Activated T-cell treated with anti-CD3 and anti-CD28 coated beads, Interleukin-2, amount 50 U/mL, for 72 hours (primary cell): Measurements from ENCODE around the gene GCK. TPM values are rescaled to one million over a fixed set of nuclear protein-coding genes. Genes with fewer than 3 reads are reported as not detected.
"Not testable (repeated sequence)": the region's sequence is repeated elsewhere in the genome, so short reads cannot be mapped to it uniquely, and the experiment has no call there.

Experiments used
- ATAC-seq, 2 donors: fragments of 150-1000 bp; cut with Tn5 transposase; replicated peaks in 1 of 2; 2 replicates each; pipeline ENCODE4 v1.10.0; 2021; ENCODE audit warnings: moderate library complexity in 2 of 2, mild to moderate bottlenecking in 1 of 2
- DNase-seq, 2 donors: peaks; one replicate each; pipeline ENCODE4 v3.0.0; 2021 to 2022; ENCODE audit warnings: mixed read lengths in 1 of 2
- H3K27ac Mint-ChIP-seq: one replicate; pipeline ENCODE4 v1.8.0; 2022; ENCODE audit warnings: mild to moderate bottlenecking, moderate library complexity, mixed read lengths
- H3K27me3 Mint-ChIP-seq: one replicate; pipeline ENCODE4 v1.8.0; 2022; ENCODE audit warnings: low read depth, mixed read lengths
- H3K36me3 Mint-ChIP-seq, 2 donors: one replicate each; pipeline ENCODE4 v1.8.0; 2022; ENCODE audit warnings: mixed read lengths in 2 of 2, mild to moderate bottlenecking in 1 of 2; ENCODE audit not compliant: insufficient read depth in 2 of 2
- H3K4me1 Mint-ChIP-seq: one replicate; pipeline ENCODE4 v1.8.0; 2022; ENCODE audit warnings: low read depth, mixed read lengths
- H3K4me3 Mint-ChIP-seq, 2 donors: one replicate each; pipeline ENCODE4 v1.8.0; 2022; ENCODE audit warnings: mild to moderate bottlenecking in 2 of 2, mixed read lengths in 2 of 2, moderate library complexity in 2 of 2
- H3K9me3 Mint-ChIP-seq, 2 donors: one replicate each; pipeline ENCODE4 v1.8.0; 2022; ENCODE audit warnings: mixed read lengths in 2 of 2
- total RNA-seq, 2 donors: library from RNA; stranded (reverse); gene quantifications; one replicate each; pipeline ENCODE4 v1.2.3, GENCODE V29; 2022

GCK gene
- total RNA-seq, 2 donors from 2014 or later, result 0.67 to 1.3 TPM

DNA sequence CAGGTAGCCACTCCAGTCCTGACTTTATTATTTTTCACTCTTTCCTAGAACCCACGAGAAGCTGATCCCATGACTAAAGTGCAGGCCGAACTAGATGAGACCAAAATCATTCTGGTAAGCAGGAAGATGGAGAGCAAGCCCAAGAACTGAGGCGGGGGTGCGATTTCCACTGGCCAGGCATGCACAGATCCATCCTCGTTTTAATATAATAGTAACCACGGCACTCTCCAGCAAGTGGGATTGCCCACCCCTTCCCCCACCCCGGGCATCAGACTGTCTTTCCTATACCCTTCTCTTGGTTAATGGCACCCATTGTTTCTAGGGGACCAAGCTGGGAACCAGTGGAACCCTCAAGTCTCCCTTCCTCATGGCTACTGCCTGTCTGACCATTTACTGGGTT is 18.8 kb upstream of the GCK start:
- Mint-ChIP-seq H3K36me3 (peaks cover 7 to 9% of the 10 kb centered on the region in 2 donors), H3K9me3 (no peaks in the 10 kb centered on the region), H3K27ac (no peak overlapping the region), H3K27me3 (no peaks in the 10 kb centered on the region), H3K4me3 (no peak overlapping the region), H3K4me1 (peaks cover 13% of the 10 kb centered on the region)
- no peak for DNase-seq
- ATAC-seq, result no peak

DNA sequence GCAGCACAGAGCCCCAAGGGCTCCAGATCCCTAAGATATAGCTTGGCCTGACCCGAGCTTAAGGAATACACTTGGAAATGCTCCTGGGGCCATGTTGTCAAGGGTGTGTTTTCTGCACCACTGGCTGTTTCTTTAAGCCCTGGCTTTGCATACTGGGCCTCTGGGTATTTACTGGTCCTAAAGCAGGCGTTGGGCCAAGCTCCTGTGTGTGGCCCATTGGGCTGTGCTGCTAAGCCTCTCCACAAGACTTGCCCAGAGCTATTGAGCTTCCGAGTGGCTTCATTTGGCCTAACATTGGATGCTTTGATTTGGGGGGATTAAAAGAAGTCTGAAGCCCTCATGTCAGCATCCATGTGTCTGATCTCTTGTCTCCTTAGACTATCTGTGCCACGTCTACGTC is 16.8 kb upstream of the GCK start:
- Mint-ChIP-seq H3K4me3 (no peak overlapping the region), H3K27ac (no peak overlapping the region), H3K9me3 (no peaks in the 10 kb centered on the region), H3K4me1 (peaks cover 29% of the 10 kb centered on the region), H3K36me3 (peaks cover 5 to 9% of the 10 kb centered on the region in 2 donors), H3K27me3 (no peaks in the 10 kb centered on the region)
- DNase-seq (no peak), ATAC-seq (no peak)

DNA sequence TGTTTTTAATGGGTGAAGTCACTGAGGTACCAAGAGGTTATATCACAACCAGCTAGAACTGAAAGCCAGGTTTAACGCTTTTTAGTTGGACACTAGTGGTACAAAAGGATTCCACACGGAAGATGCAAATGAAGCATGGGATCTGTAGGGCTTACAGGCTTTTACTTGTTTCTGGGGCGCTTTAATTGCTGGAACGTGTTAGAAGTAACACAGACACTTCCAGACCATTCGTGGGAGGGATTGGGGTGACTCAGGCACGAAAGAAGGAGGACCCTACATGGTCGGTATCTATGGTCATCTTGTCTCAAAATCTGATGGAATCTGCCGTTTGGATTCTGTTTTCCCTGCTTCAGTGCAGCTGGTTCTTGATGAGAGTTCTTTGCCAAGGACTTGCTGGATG is 12.6 kb upstream of the GCK start:
- Mint-ChIP-seq H3K4me3 (peak overlapping the region; percentile 90 to 93), H3K36me3 (peaks cover 4 to 8% of the 10 kb centered on the region in 2 donors), H3K4me1 (peaks cover 30% of the 10 kb centered on the region), H3K27ac (peak overlapping the region; percentile 39), H3K9me3 (no peaks in the 10 kb centered on the region), H3K27me3 (no peaks in the 10 kb centered on the region)
- ATAC-seq (no peak), DNase-seq (no peak)

DNA sequence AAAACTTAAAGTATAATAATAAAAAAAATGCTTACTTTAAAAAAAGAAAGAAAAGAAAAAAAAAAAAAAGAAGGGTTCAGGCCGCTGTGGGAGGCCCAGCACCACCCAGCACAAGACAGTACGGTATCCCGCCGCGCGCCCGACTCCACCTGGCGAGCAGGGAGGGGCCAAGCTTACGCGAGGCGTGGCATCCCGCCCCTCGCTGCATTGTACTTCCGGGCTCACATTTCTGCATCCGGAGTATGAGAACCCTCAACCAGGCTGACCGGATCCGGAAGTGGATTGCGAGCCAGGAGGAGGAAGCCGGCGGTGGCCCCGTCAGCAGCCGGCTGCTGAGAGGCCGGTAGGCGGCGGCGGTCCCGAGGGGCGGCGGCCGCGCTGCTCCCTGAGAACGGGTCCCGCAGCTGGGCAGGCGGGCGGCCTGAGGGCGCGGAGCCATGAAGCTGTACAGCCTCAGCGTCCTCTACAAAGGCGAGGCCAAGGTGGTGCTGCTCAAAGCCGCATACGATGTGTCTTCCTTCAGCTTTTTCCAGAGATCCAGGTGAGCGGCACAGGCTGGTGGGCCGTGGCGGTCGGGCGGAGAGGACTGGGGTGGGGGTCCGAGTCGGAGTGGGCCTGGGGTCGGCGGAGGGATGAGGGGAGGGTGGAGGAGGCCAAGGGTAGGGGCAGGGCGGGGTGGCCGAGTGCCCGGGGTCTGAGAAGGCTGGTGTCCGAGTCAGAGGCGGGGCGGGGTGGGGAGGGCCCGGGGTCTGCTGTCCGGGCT is 11.6 kb upstream of the GCK start, which contains the start of gene YKT6:
YKT6 (plus strand) TSS at position 280 of the 763 bp plus-strand sequence; CDS start at position 438, 158 bp downstream.
- Mint-ChIP-seq H3K27me3 (no peaks in the 10 kb centered on the region), H3K4me1 (peaks cover 39% of the 10 kb centered on the region), H3K9me3 (no peaks in the 10 kb centered on the region), H3K27ac (peak within 1 kb of the TSS; percentile 81), H3K36me3 (peaks cover 4 to 6% of the 10 kb centered on the region in 2 donors), H3K4me3 (peak within 1 kb of the TSS; percentile 90 to 93)
- ATAC-seq, result peak; percentile 100
- peak; percentile 96 for DNase-seq

DNA sequence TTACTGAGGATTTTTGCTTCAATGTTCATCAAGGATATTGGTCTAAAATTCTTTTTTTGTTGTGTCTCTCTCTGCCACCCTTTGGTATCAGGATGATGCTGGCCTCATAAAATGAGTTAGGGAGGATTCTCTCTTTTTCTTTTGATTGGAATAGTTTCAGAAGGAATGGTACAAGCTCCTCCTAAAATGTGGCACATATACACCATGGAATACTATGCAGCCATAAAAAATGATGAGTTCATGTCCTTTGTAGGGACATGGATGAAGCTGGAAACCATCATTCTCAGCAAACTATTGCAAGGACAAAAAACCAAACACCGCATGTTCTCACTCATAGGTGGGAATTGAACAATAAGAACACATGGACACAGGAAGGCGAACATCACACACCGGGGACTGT is 10.9 kb upstream of the GCK start:
- not testable (repeated sequence) for H3K9me3 Mint-ChIP-seq, H3K27me3 Mint-ChIP-seq, ATAC-seq, DNase-seq, H3K27ac Mint-ChIP-seq, H3K36me3 Mint-ChIP-seq
- peak overlapping the region; percentile 83 to 90 for H3K4me3 Mint-ChIP-seq
- peaks cover 37% of the 10 kb centered on the region for H3K4me1 Mint-ChIP-seq

DNA sequence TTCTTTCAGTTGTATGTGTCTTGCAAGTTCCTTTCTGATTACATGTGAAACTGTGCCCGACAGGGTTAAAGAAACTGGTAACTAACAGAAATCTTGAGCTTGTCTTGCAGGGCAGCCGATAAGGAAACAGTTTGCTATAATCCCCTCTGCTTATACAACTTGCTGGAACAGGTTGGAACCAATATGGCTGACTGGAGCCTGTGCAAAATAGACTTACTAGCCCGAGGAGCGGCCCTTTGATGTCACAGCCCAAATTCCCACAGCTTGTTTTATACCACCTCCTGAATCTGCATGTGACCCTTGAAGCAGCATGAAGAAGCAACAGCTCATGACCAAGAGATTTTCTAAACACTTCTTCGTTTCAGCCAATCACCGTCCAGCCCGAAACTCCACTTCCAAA is 8.2 kb upstream of the GCK start:
- Mint-ChIP-seq H3K36me3 (peaks cover 2 to 4% of the 10 kb centered on the region in 2 donors), H3K9me3 (no peaks in the 10 kb centered on the region), H3K27ac (no peak overlapping the region), H3K27me3 (no peaks in the 10 kb centered on the region), H3K4me1 (peaks cover 34% of the 10 kb centered on the region), H3K4me3 (no peak overlapping the region)
- ATAC-seq (no peak), DNase-seq (no peak)

DNA sequence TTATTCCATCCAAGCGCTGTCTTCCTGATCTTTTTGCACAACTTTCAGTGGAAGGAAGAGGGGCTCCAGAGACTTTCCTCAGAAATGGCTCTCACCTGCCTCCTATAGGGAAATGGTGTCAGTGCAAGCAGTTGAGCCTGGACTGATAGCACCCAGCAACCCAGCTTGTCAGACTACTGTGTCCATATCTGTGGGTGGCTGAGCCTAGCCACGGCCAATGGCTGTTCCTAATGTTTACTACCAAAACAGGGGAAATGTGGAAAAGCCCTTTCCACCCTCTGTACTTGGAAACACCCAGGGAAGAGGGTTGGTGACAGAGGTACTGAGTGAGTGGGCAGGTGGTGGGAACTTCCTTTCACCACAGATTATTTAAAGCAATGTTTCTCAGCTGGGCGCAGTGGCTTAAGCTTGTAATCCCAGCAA is 7.2 kb upstream of the GCK start:
- ATAC-seq, result no peak
- no peak overlapping the region for H3K27ac Mint-ChIP-seq

DNA sequence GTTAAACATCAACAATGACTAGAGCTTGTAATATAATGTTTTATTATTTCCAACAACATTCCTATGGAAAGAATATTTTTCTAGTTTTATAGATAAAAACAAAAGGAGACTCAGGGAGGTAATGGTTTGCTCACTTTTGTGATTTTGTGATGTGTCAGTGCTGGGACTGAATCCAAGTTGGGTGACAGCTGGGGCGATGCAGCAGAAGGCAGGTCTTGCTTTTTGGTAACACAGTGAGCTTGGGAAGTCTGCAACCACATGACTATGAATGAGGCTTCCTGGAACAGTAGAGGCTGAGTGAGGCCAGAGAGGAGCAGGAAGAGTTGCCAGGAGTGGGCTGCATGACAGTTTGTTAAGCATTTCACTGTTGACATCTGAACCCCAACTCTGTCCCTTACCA is 6.7 kb upstream of the GCK start:
- Mint-ChIP-seq H3K9me3 (no peaks in the 10 kb centered on the region), H3K4me3 (no peak overlapping the region), H3K4me1 (peaks cover 23% of the 10 kb centered on the region), H3K36me3 (peaks cover under 1 to 2% of the 10 kb centered on the region in 2 donors), H3K27ac (no peak overlapping the region), H3K27me3 (peaks cover 5% of the 10 kb centered on the region)
- DNase-seq (no peak), ATAC-seq (no peak)

More for the DNA sequence above, 7.2 kb upstream of the GCK start:
- Mint-ChIP-seq H3K36me3 (peaks cover 2 to 4% of the 10 kb centered on the region in 2 donors), H3K27me3 (no peaks in the 10 kb centered on the region), H3K4me3 (no peak overlapping the region), H3K4me1 (peaks cover 24% of the 10 kb centered on the region), H3K9me3 (no peaks in the 10 kb centered on the region)
- DNase-seq, result peak; percentile 35 to 45

DNA sequence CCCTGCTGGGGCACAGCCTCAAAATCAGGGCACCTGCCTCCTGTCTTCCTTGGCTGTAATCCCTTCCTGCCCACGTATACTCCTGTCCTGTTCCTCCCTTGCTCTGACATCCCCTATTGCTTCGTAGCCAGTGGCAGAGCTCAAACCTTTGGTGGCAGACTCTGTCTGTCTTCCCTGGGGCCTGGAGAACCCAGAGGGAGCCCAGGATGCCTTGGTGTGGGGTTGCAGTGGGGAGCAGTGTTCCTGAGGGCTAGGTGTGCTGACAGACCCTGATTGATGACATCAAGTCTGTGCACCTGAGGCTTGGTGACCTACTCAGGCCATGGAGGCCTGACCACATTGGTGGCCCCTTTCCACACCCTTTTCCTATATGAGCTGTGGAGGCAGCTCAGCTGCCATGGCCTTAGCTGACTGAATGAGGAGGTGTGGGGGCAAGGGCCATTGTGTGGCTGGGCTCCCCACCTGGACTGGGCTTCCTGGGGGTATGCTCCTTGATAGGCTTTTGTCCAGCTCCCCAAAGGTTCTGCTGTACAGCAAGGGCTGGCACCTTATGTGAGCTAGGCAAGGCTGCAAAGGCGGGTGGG is 5.4 kb upstream of the GCK start:
- H3K27me3 Mint-ChIP-seq, result peaks cover 8% of the 10 kb centered on the region
- ATAC-seq (no peak), DNase-seq (no peak)
- no peak overlapping the region for H3K4me3 Mint-ChIP-seq
- no peaks in the 10 kb centered on the region for H3K9me3 Mint-ChIP-seq
- H3K4me1 Mint-ChIP-seq, result peaks cover 23% of the 10 kb centered on the region
- no peaks in the 10 kb centered on the region for H3K36me3 Mint-ChIP-seq
- no peak overlapping the region for H3K27ac Mint-ChIP-seq

DNA sequence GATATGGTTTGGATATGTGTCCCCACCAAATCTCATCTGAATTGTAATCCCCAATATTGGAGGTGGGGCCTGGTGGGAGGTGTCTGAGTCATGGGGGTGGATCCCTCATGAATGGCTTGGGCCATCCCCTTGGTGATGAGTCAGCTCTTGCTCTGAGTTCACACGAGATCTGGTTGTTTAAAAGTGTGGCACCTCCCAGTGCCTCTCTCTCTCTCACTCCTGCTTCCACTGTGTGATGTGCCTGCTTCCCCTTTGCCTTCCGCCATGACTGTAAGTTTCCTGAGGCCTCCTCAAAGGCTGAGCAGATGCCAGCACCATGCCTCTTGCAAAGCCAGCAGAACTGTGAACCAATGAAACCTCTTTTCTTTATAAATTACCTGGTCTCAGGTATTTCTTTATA is 4.8 kb upstream of the GCK start:
- no peak overlapping the region for H3K4me3 Mint-ChIP-seq
- DNase-seq (peak; percentile 55 to 68), ATAC-seq (peak; percentile 82 to 83)
- H3K27ac Mint-ChIP-seq, result no peak overlapping the region
- no peaks in the 10 kb centered on the region for H3K36me3 Mint-ChIP-seq
- H3K9me3 Mint-ChIP-seq, result no peaks in the 10 kb centered on the region
- peaks cover 23% of the 10 kb centered on the region for H3K4me1 Mint-ChIP-seq
- H3K27me3 Mint-ChIP-seq, result peaks cover 8% of the 10 kb centered on the region

DNA sequence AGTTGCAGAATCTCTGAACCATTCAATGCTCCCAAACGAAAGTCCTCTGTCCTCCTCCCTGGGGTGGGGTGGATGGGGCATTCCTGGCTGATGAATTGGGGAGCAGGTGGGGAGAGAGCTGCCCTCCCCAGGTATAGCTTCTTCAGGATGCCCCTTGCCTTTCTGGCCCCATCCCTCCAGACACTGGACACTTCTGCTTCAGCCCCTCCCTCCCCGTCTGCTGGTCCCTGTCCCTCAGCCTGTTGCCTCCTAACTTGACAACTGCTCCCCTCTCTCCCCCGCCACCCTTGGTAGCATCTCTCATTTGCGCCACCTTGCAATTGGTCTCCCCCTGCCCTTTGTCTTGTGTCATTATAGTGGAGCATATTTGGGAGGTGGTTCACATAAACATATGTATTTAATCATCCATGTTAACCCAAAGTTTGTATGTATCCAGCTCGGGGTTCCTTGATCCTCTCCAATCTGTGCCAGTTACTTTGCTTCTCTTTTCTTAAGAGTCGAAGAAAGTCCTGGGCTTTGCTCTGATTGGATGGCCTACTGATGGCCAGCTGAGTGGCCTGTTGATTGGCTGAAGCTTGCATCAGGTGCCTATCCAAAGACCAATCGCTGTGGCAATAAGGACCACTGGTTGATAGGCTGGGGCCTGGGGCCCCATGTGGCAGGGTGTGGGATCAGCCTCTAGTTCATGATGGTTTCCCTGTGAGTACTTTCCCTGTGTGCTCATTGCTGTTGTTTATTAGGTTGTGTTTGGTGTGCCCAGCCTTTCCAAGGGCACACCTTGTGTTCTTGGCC is 4.0 kb upstream of the GCK start:
- DNase-seq (no peak), ATAC-seq (peak; percentile 20 to 21)
- Mint-ChIP-seq H3K27ac (no peak overlapping the region), H3K9me3 (no peaks in the 10 kb centered on the region), H3K36me3 (no peaks in the 10 kb centered on the region), H3K27me3 (peaks cover 8% of the 10 kb centered on the region), H3K4me1 (peaks cover 23% of the 10 kb centered on the region), H3K4me3 (no peak overlapping the region)

DNA sequence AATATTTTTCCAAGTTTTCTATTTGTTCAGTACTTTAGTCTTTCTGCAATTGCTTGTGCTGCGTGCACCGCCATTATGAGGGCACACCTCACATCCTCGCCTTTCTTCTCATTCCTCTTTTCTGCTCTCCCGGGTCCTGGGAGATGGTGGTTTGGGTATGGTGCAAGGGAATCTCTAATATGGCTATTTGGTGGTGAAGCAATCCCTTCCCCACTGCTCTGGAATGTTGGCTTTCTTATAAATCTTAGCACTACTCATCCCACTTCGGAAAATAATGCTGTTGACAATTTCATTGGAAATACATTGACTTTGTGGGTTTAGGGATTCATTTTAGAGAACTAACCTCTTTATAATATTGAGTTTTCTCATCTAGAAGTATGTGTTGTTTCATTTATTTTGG is 1.9 kb upstream of the GCK start:
- Mint-ChIP-seq H3K27ac (no peak overlapping the region), H3K27me3 (peaks cover 8% of the 10 kb centered on the region), H3K9me3 (no peaks in the 10 kb centered on the region), H3K4me3 (no peak overlapping the region), H3K4me1 (peaks cover 15% of the 10 kb centered on the region), H3K36me3 (no peaks in the 10 kb centered on the region)
- DNase-seq (no peak), ATAC-seq (no peak)
